ENCODE measurements around the gene DOK6.

GRCh38 chr18:69786427-69786826, 385.7 kb downstream of the DOK6 start:
- no peak for TF ChIP-seq POLR2AphosphoS5 (IDR thresholded peaks at IDR 0.05; ENCODE audit: borderline replicate concordance, low read depth, low read length)
- no peak for TF ChIP-seq EZH2 (IDR thresholded peaks at IDR 0.05)
- TF ChIP-seq FOXP2 (optimal IDR thresholded peaks at IDR 0.05; ENCODE audit: control extremely low read depth, extremely low read length, insufficient read depth), result no peak
